ENCODE data around the gene PTPRM.

DNA sequence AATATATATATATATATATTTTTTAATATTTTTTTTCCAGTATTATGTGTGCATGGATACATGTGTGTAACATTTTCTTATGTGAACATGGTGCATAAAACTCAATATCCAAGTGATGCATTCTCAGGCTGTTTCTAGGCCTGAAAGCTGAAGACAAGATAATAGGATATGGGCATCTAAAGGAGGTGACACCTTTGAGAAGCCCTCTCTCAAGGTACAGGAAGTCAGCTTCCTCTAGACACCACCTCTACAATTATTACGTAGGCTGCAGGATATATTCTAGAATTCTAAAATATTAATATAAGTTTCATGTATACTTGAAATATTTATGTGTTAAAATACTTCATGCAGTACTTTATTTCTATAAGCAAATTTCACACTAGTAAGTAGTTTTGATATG lies 327.5 kb downstream of the PTPRM start:
- TF ChIP-seq POLR2A (IDR thresholded peaks at IDR 0.05) (no peak), CTCF (IDR thresholded peaks at IDR 0.05) (no peak), POLR2AphosphoS5 (IDR thresholded peaks at IDR 0.05) (no peak)
